ENCODE data around the gene TIMM22. TPM values are rescaled to one million over a fixed set of nuclear protein-coding genes. Genes with fewer than 3 reads are reported as not detected.

TIMM22 gene
- total RNA-seq, 1 donor from 2014 or later, result 14.7 TPM

DNA sequence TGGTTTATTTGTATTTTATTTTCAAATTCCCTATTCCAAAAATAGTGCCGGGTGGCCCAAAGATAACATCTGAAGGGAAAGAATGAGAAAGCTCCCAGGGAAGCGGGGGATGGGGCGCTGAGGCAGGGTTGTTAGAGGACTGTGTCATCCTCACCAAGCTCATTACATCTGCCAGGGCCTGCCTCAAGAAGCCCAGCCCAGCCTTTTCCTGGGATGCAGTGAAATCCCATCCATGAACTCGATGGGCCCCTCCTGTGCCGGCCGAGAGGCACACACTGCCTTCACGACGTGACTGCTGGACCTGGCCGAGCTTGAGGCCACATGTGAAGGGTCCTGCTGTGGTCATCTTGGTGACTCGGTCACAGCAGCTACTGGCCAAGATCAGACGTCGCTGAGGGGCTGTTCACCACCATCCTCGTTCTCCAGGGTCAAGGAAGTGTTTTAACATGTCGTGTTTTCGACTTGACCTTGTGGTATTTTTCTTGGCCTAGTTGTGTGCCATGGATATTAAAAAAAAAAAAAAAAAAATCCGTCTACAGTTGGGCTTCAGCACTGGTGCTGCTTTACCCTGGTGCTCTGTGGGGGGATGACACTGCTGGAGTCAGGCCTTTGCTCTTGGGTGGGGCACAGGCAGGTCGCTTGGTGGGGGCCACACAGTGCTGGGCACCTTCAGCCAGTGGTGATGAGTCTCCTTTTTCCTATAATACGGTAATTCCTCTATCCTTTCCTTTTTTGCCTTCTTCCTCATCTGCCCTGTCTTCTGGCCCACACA lies 4.9 kb downstream of the TIMM22 start:
- Mint-ChIP-seq H3K27me3 (no peaks in the 10 kb centered on the region), H3K27ac (peak overlapping the region; percentile 63), H3K36me3 (ENCODE audit: low read depth) (peaks cover 53% of the 10 kb centered on the region), H3K4me1 (peaks cover 23% of the 10 kb centered on the region), H3K4me3 (no peak overlapping the region), H3K9me3 (no peaks in the 10 kb centered on the region)
- intact Hi-C loops (cut with micrococcal nuclease), result no loop called here
- no peak for DNase-seq

GRCh38 chr17:1002412-1002753 lies 5.5 kb downstream of the TIMM22 start:
- Mint-ChIP-seq H3K9me3 (no peaks in the 10 kb centered on the region), H3K27me3 (no peaks in the 10 kb centered on the region), H3K36me3 (ENCODE audit: low read depth) (peaks cover 50% of the 10 kb centered on the region)

GRCh38 chr17:1002771-1003555 lies 6.0 kb downstream of the TIMM22 start:
- no peak overlapping the region for H3K4me3 Mint-ChIP-seq

More at GRCh38 chr17:1002412-1002753, 5.5 kb downstream of the TIMM22 start:
- Mint-ChIP-seq H3K4me3 (no peak overlapping the region), H3K4me1 (peaks cover 23% of the 10 kb centered on the region), H3K27ac (peak overlapping the region; percentile 63)
- DNase-seq, result no peak
- intact Hi-C loops (cut with micrococcal nuclease), result no loop called here

DNA sequence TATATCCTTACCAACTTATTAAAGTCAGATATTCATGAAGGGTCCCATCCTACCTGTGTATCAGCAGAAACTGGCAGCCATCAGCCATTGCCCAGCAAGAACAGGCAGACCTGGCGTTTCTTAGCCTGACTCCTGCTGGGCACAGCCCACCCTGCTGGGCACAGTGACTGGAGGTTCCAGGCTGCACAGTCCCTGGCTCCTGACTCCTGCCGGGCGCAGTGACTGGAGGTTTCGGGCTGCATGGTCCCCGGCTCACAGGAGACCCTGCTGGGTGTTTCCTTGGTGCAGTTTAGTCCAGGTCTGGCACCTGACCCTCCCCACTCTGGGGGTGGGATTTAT lies 6.7 kb downstream of the TIMM22 start:
- Mint-ChIP-seq H3K27ac (no peak overlapping the region), H3K4me3 (no peak overlapping the region), H3K27me3 (no peaks in the 10 kb centered on the region), H3K4me1 (peaks cover 13% of the 10 kb centered on the region), H3K36me3 (ENCODE audit: low read depth) (peaks cover 48% of the 10 kb centered on the region), H3K9me3 (no peaks in the 10 kb centered on the region)
- DNase-seq, result no peak
- intact Hi-C loops (cut with micrococcal nuclease), result no loop called here

More at GRCh38 chr17:1002771-1003555, 6.0 kb downstream of the TIMM22 start:
- DNase-seq, result no peak
- peaks cover 50% of the 10 kb centered on the region for H3K36me3 Mint-ChIP-seq (ENCODE audit: low read depth)
- H3K27me3 Mint-ChIP-seq, result no peaks in the 10 kb centered on the region
- H3K27ac Mint-ChIP-seq, result no peak overlapping the region
- no peaks in the 10 kb centered on the region for H3K9me3 Mint-ChIP-seq
- intact Hi-C loops (cut with micrococcal nuclease), result no loop called here
- H3K4me1 Mint-ChIP-seq, result peaks cover 20% of the 10 kb centered on the region

GRCh38 chr17:1003972-1004768 lies 7.2 kb downstream of the TIMM22 start:
- Mint-ChIP-seq H3K27ac (no peak overlapping the region), H3K9me3 (no peaks in the 10 kb centered on the region), H3K27me3 (no peaks in the 10 kb centered on the region), H3K4me3 (no peak overlapping the region), H3K4me1 (peaks cover 9% of the 10 kb centered on the region), H3K36me3 (ENCODE audit: low read depth) (peaks cover 45% of the 10 kb centered on the region)
- no peak for DNase-seq
- intact Hi-C loops (cut with micrococcal nuclease), result no loop called here

GRCh38 chr17:1004769-1005295 lies 7.9 kb downstream of the TIMM22 start:
- H3K4me3 Mint-ChIP-seq, result no peak overlapping the region
- no peak overlapping the region for H3K27ac Mint-ChIP-seq

GRCh38 chr17:1005361-1005946 lies 8.5 kb downstream of the TIMM22 start:
- Mint-ChIP-seq H3K4me3 (no peak overlapping the region), H3K27me3 (no peaks in the 10 kb centered on the region)

More at GRCh38 chr17:1004769-1005295, 7.9 kb downstream of the TIMM22 start:
- H3K36me3 Mint-ChIP-seq (ENCODE audit: low read depth), result peaks cover 40% of the 10 kb centered on the region
- no peaks in the 10 kb centered on the region for H3K9me3 Mint-ChIP-seq
- no peak for DNase-seq
- peaks cover 7% of the 10 kb centered on the region for H3K4me1 Mint-ChIP-seq
- intact Hi-C loops (cut with micrococcal nuclease), result no loop called here
- no peaks in the 10 kb centered on the region for H3K27me3 Mint-ChIP-seq

GRCh38 chr17:1006054-1006453 lies 9.1 kb downstream of the TIMM22 start:
- no peak overlapping the region for H3K4me3 Mint-ChIP-seq
- no peak overlapping the region for H3K27ac Mint-ChIP-seq
- intact Hi-C loops (cut with micrococcal nuclease), result no loop called here
- H3K36me3 Mint-ChIP-seq (ENCODE audit: low read depth), result peaks cover 30% of the 10 kb centered on the region
- peaks cover 7% of the 10 kb centered on the region for H3K4me1 Mint-ChIP-seq
- H3K27me3 Mint-ChIP-seq, result no peaks in the 10 kb centered on the region
- DNase-seq, result no peak
- H3K9me3 Mint-ChIP-seq, result no peaks in the 10 kb centered on the region

More at GRCh38 chr17:1005361-1005946, 8.5 kb downstream of the TIMM22 start:
- Mint-ChIP-seq H3K4me1 (peaks cover 7% of the 10 kb centered on the region), H3K27ac (no peak overlapping the region), H3K9me3 (no peaks in the 10 kb centered on the region), H3K36me3 (ENCODE audit: low read depth) (peaks cover 36% of the 10 kb centered on the region)
- DNase-seq, result no peak
- intact Hi-C loops (cut with micrococcal nuclease), result no loop called here

- intact Hi-C loops (cut with micrococcal nuclease), result no loop called here
- DNase-seq, result no peak
- Mint-ChIP-seq H3K4me1 (peaks cover 3% of the 10 kb centered on the region), H3K9me3 (no peaks in the 10 kb centered on the region), H3K4me3 (no peak overlapping the region), H3K36me3 (ENCODE audit: low read depth) (peaks cover 20% of the 10 kb centered on the region), H3K27me3 (no peaks in the 10 kb centered on the region), H3K27ac (no peak overlapping the region)
Observed at GRCh38 chr17:1007310-1008007, 10.5 kb downstream of the TIMM22 start.

DNA sequence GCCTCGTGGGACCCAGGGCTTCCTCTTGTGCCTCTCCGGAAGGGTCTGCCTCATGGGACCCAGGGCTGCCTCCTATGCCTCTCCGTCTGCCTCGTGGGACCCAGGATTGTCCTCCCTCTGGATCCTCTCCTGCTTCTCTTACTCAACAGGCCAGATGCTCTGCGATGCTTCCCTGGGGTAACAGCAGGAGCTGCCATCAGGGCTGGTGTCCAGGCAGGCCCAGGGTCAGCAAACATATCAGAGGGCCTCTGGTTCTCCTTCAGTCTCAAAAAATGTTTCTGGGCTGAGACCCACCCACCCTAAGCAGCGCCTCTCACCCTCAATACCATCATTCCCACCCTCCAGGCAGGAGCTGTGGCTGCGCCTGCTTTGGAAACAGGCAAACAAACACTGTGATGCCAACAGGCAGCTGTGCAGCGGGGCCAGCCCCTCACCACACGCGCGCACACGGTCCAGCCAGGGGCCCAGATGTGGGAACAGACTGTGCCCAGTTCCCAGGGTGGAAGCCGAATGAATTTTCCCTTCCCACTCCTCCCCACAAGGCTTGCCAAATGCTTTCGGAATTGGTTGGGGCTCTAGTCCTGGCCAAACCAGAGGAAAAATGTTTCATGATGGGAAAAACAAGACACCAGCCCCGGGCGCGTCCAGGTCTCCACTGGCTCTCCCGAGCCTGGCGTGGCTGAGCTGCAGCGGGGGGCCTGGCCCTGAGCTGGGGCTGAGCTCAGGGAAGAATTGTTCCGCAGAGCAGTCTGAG lies 11.3 kb downstream of the TIMM22 start:
- H3K36me3 Mint-ChIP-seq (ENCODE audit: low read depth), result peaks cover 13% of the 10 kb centered on the region
- H3K4me1 Mint-ChIP-seq, result peaks cover 3% of the 10 kb centered on the region
- H3K9me3 Mint-ChIP-seq, result no peaks in the 10 kb centered on the region
- intact Hi-C loops (cut with micrococcal nuclease), result no loop called here
- H3K4me3 Mint-ChIP-seq, result no peak overlapping the region
- H3K27ac Mint-ChIP-seq, result no peak overlapping the region
- no peaks in the 10 kb centered on the region for H3K27me3 Mint-ChIP-seq
- no peak for DNase-seq

DNA sequence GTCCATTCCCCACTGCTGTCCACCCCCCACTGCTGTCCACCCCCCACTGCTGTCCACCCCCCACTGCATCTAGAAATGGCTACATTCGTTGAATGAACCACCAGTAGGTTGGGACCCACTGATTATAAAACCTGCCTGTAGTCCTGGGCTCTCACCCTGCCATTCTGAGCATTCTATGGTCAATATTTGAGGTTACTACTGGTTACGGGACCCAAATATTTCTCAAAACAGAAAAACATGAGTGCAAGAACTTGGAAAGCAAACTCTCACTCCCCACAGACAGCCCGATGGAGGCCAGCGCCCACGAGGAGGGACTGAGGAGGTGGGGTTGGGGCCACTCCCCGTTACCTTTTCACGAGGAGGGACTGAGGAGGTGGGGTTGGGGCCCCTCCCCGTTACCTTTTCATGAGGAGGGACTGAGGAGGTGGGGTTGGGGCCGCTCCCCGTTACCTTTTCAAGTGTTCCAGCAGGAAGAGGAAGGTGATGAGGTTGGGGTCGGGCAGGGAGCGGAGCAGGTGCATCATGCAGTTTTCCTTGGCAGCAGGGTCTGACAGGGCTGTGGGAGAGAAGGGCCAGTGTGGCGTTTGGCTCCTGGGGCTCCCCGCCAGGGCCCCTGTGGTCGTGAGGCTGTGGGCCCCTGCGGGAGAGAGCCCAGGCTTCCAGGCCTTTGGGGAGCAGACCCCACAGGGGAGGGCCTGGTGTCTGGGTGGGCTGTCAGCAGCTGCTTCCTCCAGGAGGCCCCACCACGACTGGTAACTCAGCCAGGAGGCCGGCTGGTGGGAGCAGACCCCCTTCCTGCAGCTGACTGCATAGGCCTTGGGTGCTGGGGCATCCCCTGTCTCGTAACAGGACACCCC lies 12.5 kb downstream of the TIMM22 start:
- Mint-ChIP-seq H3K27me3 (no peaks in the 10 kb centered on the region), H3K36me3 (ENCODE audit: low read depth) (peaks cover 10% of the 10 kb centered on the region), H3K4me1 (peaks cover 3% of the 10 kb centered on the region), H3K9me3 (no peaks in the 10 kb centered on the region), H3K27ac (no peak overlapping the region), H3K4me3 (no peak overlapping the region)
- intact Hi-C loops (cut with micrococcal nuclease), result no loop called here
- DNase-seq, result no peak

GRCh38 chr17:1010086-1010450 lies 13.1 kb downstream of the TIMM22 start:
- no peak for DNase-seq
- Mint-ChIP-seq H3K27me3 (no peaks in the 10 kb centered on the region), H3K4me3 (no peak overlapping the region), H3K27ac (no peak overlapping the region), H3K9me3 (no peaks in the 10 kb centered on the region), H3K4me1 (peaks cover 3% of the 10 kb centered on the region), H3K36me3 (ENCODE audit: low read depth) (peaks cover 8% of the 10 kb centered on the region)
- intact Hi-C loops (cut with micrococcal nuclease), result no loop called here

All from activated CD4-positive, alpha-beta T cell treated with anti-CD3 and anti-CD28 coated beads, Interleukin-2, amount 10 ng/mL, durations not matched to agents 24 days and 14 days (primary cell).